GM18499 (cell line): Measurements from ENCODE around the gene ANKRD33B.

Source experiments
- ATAC-seq: cut with Tn5 transposase; IDR thresholded peaks from one replicate; pipeline ENCODE4 v1.9.1; 2021; ENCODE audit warnings: moderate number of reproducible peaks; ENCODE audit not compliant: insufficient read depth, unreplicated experiment

Gene ANKRD33B

GRCh38 chr5:10669983-10670382 lies 106.1 kb downstream of the ANKRD33B start:
- ATAC-seq: no peak

- ATAC-seq: no peak
Observed at GRCh38 chr5:10671041-10672008, 107.5 kb downstream of the ANKRD33B start.

- ATAC-seq: no peak
Observed at GRCh38 chr5:10672146-10673016, 108.5 kb downstream of the ANKRD33B start.

GRCh38 chr5:10673017-10673389 lies 109.1 kb downstream of the ANKRD33B start:
- ATAC-seq: no peak

GRCh38 chr5:10673407-10673806 lies 109.5 kb downstream of the ANKRD33B start:
- no peak for ATAC-seq

- no peak for ATAC-seq
Observed at GRCh38 chr5:10674096-10674495, 110.2 kb downstream of the ANKRD33B start.

GRCh38 chr5:10674582-10674981 lies 110.7 kb downstream of the ANKRD33B start:
- no peak for ATAC-seq

- no peak for ATAC-seq
Observed at GRCh38 chr5:10675177-10675700, 111.4 kb downstream of the ANKRD33B start.

GRCh38 chr5:10676224-10676623 lies 112.4 kb downstream of the ANKRD33B start:
- no peak for ATAC-seq

- no peak for ATAC-seq
Observed at GRCh38 chr5:10676946-10677345, 113.1 kb downstream of the ANKRD33B start.

- no peak for ATAC-seq
Observed at GRCh38 chr5:10677533-10677932, 113.7 kb downstream of the ANKRD33B start.

- ATAC-seq: no peak
Observed at GRCh38 chr5:10678244-10678643, 114.4 kb downstream of the ANKRD33B start.

- ATAC-seq: no peak
Observed at GRCh38 chr5:10679336-10679988, 115.6 kb downstream of the ANKRD33B start.

- no peak for ATAC-seq
Observed at GRCh38 chr5:10680876-10681481, 117.1 kb downstream of the ANKRD33B start.

GRCh38 chr5:10681731-10682679 lies 118.1 kb downstream of the ANKRD33B start:
- no peak for ATAC-seq

GRCh38 chr5:10682801-10683525 lies 119.1 kb downstream of the ANKRD33B start:
- ATAC-seq: no peak

- peak; percentile 16 for ATAC-seq
Observed at GRCh38 chr5:10684303-10685086, 120.6 kb downstream of the ANKRD33B start.
